GM20431 (cell line): ENCODE measurements around the gene TRANK1.
"Not testable (repeated sequence)": the region's sequence is repeated elsewhere in the genome, so short reads cannot be mapped to it uniquely, and the experiment has no call there.

Experiments used
- in situ Hi-C: fragments of 300-500 bp; cut with MseI, MboI; formaldehyde crosslinking; loops from one replicate; pipeline ENCODE4 v1.15.0; 2020; ENCODE audit warnings: low sequenced_read_pairs; ENCODE audit not compliant: unreplicated experiment

TRANK1 gene

DNA sequence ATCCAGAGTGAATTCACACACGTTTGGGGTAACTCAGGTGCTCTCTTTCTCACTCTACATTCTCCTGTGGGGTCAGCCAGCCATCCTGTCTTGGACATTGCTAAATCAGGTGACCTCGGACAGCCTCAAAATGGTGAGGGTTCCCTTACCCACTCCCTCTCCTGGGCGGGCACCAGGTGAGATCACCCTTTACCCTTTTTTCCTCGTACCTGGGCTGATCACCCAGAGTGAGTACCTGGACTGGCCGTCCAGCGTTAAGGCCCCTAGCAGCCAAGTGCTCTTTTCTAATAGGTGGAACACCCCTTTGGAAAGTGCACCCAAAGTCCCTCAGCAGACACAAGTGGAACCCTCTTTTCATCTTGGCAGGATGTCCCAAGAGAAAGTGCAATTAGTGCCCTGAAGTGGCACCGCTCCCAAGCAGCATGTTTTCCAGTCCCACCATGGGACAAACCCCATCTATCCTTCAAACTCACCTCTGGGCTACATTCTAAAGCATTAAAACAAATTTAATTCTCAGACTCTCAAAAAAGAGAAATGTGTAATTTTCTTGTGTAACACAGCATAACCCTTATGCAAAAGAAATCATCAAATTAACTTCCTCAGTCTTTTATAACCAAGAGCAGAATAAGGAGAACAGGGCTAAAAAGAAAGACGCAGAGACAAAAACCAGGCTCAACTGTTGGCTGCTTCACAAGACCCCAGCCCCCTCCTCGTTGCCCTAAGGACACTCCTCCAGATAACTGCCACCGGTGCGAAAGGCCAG lies 20.7 kb downstream of the TRANK1 start:
- in situ Hi-C loops: no loop called here

DNA sequence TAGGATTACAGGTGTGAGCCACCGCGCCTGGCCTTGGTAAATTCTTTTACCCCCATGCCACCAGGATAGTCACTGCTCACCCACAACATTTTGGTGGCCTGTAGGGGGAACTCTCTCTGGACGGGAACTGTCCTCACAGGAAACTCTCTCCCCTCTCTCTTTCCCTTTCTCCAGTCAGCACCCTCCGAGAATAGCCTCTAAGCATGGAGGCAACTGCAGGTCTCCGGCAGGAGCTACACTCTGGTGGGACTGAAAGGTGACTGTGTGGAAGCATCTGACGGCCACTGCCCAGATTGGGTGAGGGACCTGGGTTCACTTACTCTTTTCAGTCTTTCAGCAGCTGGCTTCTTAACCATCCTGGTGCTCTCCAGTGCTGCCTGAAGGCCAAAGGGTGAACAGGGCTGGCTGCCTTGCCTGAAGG lies 21.3 kb downstream of the TRANK1 start:
- in situ Hi-C loops: no loop called here

DNA sequence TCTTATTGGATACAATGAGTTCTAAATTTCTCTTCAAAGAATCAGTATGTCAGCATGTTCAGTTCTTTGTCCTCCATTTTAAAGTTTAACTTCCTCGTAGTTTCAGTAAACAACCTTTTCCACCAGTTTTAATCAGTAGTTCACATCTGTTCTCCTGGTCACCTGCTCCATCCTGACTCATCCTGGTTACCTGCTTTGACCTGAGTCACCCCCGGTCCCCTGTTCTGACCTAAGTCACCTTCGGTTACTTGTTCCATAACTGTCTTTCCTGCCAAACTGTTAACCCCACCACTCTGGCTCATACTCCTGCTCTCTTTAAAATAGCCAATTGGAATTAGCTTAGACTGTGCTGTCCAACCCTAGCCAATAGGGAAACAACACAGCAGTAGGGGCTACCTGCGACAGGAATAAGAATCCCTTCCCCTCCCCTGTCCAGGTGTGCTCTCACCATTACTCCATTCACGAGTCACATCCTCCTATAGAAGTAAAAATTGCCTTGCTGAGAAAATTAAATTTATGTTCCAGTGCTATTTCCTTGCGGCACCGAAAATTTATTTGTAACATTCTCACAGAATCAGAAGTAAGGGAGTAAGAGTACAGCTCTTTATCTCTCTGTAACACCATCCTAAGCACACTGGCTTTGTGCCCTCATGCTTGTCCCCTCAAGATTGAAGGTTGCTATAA lies 23.8 kb downstream of the TRANK1 start:
- in situ Hi-C loops: no loop called here

DNA sequence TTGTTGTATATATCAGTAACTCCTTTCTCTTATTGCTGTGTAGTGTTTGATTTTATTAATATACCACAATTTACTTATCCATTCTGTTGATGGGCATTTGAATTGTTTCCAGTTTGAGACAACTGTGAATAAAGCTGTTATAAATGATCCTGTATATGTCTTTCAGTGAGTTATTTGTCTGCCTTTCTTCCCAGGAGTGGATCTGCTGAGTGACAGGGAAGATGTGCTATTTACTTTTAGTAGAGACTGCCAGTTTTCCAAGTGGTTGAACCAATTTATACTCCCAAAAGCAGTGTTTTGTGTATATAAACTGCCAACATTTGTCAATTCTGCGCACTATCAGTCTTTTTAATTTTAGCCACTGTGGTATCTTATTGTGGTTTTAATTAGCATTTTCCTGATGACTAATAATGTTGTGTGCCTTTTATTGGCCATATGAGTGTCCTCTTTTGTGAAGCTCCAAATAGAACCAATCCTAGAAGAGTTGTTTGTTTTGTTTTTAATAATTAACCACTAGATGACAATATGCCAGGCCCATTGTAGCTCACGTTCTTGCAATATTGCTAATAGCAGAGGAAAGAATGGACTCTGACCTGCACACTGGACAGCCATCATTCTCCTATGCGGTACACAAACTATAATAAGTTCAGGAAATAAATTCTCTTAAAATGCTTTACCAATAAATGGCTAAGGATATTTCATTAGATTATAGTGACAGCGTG lies 25.3 kb downstream of the TRANK1 start:
- in situ Hi-C loops: no loop called here

DNA sequence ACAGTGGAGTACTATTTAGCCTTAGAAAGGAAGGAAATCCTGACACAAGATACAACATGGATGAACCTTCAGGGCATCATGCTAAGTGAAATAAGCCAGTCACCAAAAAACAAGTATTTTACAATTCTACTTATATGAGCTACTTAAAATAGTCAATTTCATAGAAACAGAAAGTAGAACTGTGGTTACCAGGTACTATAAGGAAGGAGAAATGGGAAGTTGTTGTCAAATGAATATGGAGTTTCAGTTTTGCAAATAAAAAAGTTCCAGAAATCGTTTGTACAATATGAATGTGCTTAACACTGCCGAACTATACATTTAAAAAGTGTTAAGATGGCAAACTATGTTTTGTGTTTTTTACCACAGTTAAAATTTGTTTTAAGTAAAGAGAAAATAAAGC lies 26.8 kb downstream of the TRANK1 start:
- in situ Hi-C loops: no loop called here

DNA sequence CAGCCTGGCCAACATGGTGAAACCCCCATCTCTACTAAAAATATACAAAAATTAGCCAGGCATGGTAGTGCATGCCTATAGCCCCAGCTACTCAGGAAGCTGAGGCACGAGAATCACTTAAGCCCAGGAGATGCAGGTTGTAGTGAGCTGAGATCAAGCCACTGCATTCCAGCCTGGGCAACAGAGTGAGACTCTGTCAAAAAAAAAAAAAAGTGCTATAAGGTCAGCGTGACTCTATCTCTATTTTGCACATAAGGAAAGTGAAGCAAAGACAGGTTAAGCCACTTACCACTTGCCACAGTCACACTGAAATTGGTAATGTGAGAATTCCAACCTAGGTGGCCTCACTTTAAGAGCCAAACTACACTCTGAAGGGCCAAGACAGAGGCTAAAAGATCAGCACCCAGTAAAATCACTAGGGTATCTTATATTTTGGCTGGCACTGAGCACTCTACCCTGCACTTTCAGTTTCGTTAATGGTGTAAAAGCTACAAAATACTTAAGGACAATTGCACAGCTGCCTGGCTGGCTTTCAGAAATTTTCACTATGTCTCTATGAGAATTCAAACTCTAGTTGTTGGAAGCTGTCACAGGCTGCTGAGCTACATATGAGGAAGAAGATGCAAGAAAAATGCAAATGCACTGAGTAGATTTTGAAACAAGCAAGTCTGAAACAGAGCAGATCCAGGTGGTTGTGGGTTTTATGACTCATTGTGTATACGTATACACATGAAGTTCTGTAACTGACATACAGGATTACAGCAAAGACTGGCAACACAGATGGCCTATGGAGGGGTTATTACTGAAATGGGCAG lies 32.7 kb downstream of the TRANK1 start:
- in situ Hi-C loops: no loop called here

DNA sequence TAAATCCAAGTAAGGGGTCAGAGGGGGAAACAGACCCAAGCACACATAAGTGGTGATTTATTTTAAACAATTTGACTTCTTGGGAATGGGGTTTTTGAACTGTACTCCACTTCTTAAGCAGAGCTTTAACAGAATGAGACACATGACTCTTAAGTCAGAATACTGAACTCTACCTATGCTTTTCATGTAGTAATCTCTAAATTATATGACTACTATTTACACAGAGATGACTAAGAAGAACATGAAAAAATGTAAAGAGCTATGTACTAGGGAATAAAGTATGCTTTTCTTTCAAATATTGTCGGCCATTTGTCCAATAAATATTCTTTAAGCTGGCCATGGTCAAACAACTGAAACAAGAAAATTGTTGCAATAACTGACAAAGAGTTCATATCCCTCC lies 35.2 kb downstream of the TRANK1 start:
- in situ Hi-C loops: no loop called here

DNA sequence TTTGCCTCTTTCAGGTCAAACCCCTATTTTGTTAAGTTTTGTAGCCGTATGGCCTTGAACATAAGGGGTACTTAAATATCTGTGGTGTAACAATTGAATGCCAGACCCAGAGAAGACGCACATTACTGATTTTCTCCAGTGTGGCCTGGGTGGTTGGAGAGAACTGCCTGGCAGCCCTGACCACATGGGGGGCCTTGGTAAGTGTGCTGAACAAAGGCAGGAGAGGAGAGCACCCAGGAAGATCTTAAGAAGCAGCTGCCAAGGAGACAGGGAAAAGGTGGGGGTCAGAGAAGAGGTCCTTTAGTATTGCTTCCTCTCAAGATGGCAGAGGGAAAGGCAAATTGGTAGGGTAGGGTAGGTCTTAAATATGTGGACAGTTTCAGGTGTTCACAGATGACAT lies 35.7 kb downstream of the TRANK1 start:
- in situ Hi-C loops: no loop called here

DNA sequence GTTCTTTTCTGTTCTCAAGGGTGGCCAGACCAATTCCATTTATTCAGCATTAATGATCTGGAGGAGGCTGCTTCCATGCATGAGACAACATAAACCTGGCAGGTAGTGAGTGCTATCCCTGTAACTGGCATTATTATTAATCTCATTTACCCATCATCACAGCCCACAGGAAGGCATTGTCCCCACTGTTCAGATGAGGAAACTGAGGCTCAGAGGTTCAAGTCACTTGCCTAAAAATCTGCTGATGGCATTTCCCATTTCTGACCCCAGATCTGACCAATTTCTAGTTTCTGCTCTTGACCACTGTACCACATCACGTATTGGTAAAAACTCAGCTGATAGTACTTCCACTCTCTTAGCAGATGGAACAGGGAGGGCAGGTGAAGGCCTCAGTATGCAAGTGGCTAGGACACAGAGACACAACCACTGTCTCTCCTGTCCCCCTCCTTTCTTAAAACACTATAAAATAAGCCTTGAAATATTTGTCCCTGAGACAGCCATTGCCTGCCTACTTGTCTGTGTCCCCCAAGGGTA lies 36.1 kb downstream of the TRANK1 start:
- in situ Hi-C loops: no loop called here

DNA sequence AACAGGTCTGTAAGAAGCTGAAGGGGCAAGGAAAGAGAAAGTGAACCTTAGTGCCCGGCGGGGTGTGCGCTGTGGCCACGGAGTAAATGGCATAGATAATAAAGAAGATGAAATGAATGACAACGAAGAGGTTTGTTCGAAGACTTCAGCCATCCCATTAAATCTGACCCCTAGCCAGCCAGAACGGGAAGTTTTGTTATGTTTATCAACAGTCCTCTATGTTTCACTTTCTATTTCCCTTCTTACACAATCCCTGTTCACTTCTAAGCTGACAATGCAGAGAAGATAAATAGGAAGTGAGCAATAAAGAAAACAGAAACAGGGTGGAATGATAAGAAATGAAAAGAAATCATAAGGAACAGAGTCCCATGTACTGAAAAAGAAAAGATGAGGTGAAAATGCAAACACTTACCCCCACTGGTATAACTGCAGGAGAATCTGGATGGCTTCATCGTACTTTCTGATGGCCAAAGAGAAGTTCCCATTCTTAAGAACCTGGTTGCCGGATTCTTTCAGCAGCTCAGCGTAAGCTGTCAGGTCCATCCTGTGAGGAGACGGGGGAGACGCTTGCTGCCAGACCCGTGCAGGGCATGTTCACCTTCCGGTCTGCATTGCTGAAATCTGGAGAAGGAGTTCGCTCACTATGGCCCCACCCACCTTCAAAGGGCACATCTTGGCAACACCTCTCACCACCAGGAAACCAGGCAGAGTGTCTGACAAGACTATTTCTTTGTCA lies 36.8 kb downstream of the TRANK1 start:
- in situ Hi-C loops: no loop called here

DNA sequence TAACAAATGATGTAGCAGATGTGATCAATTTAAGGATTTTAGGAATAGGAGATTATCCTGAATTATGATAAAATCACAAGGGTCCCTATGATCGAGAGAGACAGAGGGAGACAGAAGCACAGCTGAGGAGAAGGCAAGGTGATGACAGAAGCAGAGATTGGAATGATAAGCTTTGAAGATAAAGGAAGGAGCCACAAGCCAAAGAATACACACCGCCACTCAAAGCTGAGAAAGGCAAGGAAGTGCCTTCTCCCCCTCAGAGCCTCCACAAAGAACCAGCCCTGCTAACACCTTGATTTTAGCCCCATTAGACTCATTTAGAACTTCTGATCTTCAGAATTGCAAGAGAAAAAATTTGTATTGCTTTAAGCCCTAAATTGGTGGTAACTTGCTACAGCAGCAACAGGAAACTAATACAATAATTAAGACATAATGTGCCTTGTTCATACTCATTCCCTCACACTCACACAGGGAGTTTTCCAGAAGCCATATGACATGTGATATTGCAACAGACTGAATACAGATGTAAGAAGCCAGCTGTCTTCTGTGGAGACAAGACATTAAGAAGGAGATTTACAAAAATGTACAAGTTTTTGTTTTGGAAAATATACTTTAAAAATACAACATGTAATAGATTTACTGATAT lies 38.2 kb downstream of the TRANK1 start:
- in situ Hi-C loops: no loop called here

DNA sequence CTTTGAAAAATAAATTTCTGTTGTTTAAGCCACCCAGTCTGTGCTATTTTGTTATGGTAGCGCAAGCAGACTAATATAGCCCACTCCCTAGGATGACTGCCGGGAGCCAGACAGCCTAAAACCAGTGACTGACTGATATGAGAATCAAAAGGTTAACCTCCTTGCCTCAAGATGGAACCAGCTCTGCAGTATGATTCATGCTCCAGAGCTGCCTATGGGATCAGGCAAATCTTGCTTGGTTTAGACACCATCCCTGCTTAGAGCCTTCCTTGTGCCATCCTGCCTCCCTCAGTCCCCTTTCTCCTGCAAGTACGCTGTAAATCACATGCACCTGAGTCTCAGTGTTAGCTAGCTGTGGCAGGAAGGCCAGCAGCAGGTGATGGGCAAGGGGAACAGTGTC lies 39.3 kb downstream of the TRANK1 start:
- in situ Hi-C loops: no loop called here

DNA sequence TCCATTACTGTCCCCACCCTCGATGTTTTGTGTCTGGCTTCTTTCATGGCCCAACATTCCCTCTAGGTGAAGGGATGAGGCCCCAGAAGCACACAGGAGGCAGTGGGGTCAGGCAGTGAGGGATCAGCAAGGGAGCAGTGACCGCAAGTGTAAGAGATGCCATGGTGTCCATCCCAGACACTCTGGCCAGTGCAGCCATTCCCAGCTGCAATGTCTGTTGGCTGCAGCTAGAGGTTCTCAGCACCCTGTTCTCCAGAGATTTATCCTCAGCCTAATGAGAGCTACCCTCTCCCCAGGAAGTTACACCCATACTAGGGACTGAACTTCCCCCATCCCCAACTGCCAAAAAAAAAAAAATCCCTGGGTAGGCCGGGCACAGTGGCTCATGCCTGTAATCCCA lies 40.2 kb downstream of the TRANK1 start:
- in situ Hi-C loops: no loop called here

DNA sequence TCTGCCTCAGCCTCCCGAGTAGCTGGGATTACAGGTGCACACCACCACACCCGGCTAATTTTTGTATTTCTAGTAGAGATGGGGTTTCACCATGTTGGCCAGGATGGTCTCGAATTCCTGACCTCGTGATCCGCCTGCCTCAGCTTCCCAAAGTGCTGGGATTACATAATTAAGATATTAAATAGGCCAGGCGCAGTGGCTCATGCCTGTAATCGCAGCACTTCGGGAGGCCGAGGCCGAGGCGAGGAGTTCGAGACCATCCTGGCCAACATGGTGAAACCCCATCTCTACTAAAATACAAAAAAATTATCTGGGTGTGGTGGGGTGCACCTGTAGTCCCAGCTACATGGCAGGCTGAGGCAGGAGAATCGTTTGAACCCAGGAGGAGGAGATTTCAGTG lies 40.8 kb downstream of the TRANK1 start:
- in situ Hi-C loops: not testable (repeated sequence)

DNA sequence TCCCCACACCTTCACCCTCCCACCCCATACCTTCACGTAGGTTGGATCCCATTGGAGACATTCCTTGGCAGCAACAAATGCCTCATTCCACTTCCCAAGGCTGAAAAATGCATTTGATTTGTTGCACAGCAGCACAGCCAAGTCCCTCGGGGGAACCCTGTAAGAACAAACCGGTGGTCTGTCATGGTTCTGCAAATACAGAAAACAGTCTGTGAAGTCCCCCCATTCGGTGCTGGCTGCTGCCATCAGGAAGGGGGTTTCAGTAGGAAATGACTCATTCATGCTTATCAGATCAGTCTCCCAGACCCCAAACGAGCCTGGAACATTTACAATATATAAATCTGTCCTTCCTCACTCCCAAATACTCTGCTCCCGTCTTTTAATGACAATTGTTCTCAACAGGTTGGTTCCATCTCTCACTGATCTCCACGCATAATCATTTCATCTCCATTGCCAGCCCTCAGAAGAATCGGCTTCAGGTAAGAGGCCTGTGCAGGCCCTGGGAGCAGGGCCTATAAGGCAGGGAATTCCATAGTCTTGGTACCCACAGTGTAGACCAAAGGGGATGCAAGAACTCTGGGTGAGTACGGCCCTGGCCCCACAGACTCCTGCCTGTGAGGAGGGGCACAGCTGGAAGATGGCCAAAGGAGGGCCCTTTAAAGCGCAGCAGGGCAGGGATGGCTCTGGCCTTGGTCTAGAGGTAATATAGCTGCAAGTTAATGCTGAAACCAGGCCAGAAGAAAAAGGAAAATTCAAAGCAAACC lies 41.6 kb downstream of the TRANK1 start:
- in situ Hi-C loops: no loop called here

DNA sequence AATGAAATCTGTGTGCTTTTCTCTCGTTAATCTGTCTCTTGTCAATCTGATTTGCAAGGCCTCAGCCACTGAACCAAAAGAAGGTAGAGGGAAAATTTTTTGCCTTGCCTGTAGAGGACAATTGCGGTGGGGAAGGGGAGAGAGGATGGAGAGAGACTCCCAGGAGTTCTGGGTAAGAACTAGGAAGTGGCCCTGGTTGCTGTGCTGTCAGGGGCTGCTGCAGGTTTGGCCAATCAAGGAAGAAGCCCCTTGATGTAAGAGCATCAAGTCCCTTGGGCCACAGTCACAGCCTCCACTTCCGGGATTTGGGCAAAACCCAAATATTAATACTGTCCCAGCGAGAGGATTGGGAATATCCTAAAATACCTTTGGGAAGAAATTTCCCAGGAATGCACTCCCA lies 43.3 kb downstream of the TRANK1 start:
- in situ Hi-C loops: no loop called here

DNA sequence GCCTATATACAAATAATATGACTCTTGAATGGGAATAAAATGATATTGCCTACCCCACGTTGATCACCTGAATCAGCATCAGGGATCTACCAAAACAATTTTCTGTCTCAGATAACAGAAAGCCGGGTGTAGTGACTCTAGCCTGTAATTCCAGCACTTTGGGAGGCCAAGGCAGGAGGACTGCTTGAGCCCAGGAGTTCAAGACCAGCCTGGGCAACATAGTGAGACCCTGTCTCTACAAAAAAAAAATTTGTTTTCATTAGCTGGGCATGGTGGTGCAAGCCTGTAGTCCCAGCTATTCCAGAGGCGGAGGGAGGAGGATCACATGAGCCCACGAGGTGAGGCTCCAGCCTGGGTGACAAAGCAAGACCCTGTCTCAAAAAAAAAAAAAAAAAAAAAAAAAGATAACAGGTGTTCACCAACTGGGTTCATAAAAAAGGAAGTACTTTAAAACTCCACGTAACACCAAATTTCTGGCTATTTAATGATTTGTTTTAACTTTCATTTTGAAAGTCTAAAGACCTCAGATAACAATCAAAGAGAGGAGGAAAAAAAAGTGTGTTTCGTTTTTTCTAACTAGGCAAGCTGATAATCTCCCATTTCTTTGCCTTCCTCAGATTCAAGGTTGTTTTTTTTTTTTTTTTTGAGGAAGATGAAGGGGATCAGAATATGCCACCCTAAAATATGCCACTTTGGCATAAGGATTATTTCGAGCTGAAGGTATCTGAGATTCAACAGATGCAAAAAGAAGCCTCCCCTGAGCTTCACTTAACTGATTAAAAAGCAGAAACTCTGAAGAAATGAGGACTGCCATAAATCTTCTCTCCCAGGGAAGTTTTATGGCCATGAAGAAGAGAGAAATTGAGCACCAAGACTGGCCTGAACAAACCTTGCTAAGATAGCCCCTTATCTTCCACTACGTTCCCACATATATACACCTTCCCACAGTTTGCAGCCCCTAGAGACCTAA lies 44.1 kb downstream of the TRANK1 start:
- in situ Hi-C loops: no loop called here
